Measurements from ENCODE around the gene KLRC1. TPM values are rescaled to one million over a fixed set of nuclear protein-coding genes. Genes with fewer than 3 reads are reported as not detected.

KLRC1 gene
- total and polyA plus RNA-seq, 2 of the 13 experiments (the other 11 are each of a cell fraction or from before 2014, with no cell fraction given) = not detected

DNA sequence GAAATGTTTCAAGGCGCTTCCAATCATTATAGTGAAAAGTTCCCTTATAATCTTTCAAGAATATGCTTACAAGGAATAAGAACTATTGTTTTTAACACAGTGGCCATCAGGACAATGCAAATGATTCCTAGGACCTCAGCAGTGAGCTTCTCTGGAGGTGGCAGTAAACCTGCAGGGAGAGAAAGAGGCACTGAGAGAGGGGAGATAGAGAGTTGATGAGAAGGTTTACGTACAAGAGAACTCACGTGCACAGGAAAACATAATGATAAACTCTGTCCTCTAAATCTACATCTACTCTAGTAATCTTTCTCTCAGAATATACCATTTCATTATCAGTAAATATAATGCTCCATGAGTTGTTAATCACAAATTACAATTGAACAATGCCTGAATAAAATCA, 44.3 kb downstream of the KLRC1 start (continued):
- TF ChIP-seq, protein P1, sequence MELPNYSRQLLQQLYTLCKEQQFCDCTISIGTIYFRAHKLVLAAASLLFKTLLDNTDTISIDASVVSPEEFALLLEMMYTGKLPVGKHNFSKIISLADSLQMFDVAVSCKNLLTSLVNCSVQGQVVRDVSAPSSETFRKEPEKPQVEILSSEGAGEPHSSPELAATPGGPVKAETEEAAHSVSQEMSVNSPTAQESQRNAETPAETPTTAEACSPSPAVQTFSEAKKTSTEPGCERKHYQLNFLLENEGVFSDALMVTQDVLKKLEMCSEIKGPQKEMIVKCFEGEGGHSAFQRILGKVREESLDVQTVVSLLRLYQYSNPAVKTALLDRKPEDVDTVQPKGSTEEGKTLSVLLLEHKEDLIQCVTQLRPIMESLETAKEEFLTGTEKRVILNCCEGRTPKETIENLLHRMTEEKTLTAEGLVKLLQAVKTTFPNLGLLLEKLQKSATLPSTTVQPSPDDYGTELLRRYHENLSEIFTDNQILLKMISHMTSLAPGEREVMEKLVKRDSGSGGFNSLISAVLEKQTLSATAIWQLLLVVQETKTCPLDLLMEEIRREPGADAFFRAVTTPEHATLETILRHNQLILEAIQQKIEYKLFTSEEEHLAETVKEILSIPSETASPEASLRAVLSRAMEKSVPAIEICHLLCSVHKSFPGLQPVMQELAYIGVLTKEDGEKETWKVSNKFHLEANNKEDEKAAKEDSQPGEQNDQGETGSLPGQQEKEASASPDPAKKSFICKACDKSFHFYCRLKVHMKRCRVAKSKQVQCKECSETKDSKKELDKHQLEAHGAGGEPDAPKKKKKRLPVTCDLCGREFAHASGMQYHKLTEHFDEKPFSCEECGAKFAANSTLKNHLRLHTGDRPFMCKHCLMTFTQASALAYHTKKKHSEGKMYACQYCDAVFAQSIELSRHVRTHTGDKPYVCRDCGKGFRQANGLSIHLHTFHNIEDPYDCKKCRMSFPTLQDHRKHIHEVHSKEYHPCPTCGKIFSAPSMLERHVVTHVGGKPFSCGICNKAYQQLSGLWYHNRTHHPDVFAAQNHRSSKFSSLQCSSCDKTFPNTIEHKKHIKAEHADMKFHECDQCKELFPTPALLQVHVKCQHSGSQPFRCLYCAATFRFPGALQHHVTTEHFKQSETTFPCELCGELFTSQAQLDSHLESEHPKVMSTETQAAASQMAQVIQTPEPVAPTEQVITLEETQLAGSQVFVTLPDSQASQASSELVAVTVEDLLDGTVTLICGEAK (IDR thresholded peaks at IDR 0.05) = no peak
- TF ChIP-seq, protein P1 (CRISPR knock-in tag; IDR thresholded peaks at IDR 0.05) = no peak

DNA sequence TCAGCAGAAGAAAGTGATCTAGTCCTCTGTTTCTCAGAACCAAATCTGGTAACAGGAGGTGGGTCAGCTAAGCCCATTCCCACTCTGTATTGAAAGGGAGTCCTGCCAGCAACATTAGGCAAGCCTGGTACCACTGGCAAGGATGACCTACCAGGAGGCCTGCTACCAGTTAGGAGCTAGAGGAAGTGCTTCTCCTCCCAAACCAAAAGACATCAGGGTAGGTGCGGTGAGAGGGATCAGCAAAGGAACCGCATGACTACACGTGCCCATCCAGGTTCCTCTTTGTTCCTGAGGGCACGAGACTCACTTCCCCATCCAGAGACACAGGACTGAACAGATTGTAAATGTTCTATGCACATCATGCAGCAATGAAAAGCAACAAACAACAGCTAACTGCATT, 46.5 kb downstream of the KLRC1 start:
- ChIA-PET POLR2A (no interaction called here), CTCF (ENCODE audit: low intra/inter-chr PET ratio, low total read pairs) (no interaction called here)
- Histone ChIP-seq H3K4me1 (ENCODE audit: insufficient read depth, low read length) (no peaks in the 10 kb centered on the region), H4K20me1 (ENCODE audit: insufficient read depth, low read length) (no peaks in the 10 kb centered on the region), H3K4me2 (ENCODE audit: low read depth, low read length) (no peak overlapping the region), H3K79me2 (ENCODE audit: insufficient read depth, low read length) (no peaks in the 10 kb centered on the region), H3K36me3 (replicated peaks in 1 of 2; ENCODE audit: control insufficient read depth in 1 of 2, insufficient read depth in 2 of 2, low read length in 2 of 2) (no peaks in the 10 kb centered on the region), H3K4me3 (replicated peaks in 1 of 3; ENCODE audit: insufficient read depth in 1 of 3, low read depth in 2 of 3, low read length in 3 of 3) (no peak overlapping the region), H3K27me3 (ENCODE audit: control insufficient read depth in 1 of 2, insufficient read depth in 2 of 2, low read length in 2 of 2) (no peaks in the 10 kb centered on the region), H3K27ac (ENCODE audit: extremely low read length, insufficient read depth, low read length) (no peak overlapping the region), H3K9ac (ENCODE audit: insufficient read depth, low read depth, low read length) (no peak overlapping the region), H2AFZ (ENCODE audit: low read length) (no peak overlapping the region), H3K9me3 (ENCODE audit: low read length) (no peaks in the 10 kb centered on the region)
- in situ Hi-C loops (cut with HindIII; ENCODE audit: extremely low pct_ligation_motif_present, low pct_unique_long_range_greater_than_20kb) (no loop called here), intact Hi-C loops (cut with micrococcal nuclease; ENCODE audit: unreplicated experiment) (no loop called here)
- FAIRE-seq (no peak), ATAC-seq (no peak), DNase-seq (ENCODE audit: low spot score) (no peak)
- WGBS (ENCODE audit: low lambda C conversion rate) = 0% methylated on average over 4 of the region's 4 CpGs
- BruUV-seq (replicated peaks) = no TSS peak
- TF ChIP-seq, protein P2, sequence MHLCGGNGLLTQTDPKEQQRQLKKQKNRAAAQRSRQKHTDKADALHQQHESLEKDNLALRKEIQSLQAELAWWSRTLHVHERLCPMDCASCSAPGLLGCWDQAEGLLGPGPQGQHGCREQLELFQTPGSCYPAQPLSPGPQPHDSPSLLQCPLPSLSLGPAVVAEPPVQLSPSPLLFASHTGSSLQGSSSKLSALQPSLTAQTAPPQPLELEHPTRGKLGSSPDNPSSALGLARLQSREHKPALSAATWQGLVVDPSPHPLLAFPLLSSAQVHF (CRISPR knock-in tag; IDR thresholded peaks at IDR 0.05) = no peak
- TF ChIP-seq CHCHD3 (CRISPR knock-in tag; IDR thresholded peaks at IDR 0.05) (no peak), ZNF598 (CRISPR knock-in tag; IDR thresholded peaks at IDR 0.05; ENCODE audit: borderline replicate concordance) (no peak), SMARCC2 (IDR thresholded peaks at IDR 0.05) (no peak), FOXC1 (CRISPR knock-in tag; IDR thresholded peaks at IDR 0.05; ENCODE audit: borderline replicate concordance) (no peak), ZBTB7B (CRISPR knock-in tag; IDR thresholded peaks at IDR 0.05) (no peak), PHF5A (CRISPR knock-in tag; IDR thresholded peaks at IDR 0.05; ENCODE audit: low read depth, unreplicated experiment) (no peak), ZNF883 (CRISPR knock-in tag; IDR thresholded peaks at IDR 0.05; ENCODE audit: not compliant biosample characterization) (no peak)
- TF ChIP-seq, protein P3, sequence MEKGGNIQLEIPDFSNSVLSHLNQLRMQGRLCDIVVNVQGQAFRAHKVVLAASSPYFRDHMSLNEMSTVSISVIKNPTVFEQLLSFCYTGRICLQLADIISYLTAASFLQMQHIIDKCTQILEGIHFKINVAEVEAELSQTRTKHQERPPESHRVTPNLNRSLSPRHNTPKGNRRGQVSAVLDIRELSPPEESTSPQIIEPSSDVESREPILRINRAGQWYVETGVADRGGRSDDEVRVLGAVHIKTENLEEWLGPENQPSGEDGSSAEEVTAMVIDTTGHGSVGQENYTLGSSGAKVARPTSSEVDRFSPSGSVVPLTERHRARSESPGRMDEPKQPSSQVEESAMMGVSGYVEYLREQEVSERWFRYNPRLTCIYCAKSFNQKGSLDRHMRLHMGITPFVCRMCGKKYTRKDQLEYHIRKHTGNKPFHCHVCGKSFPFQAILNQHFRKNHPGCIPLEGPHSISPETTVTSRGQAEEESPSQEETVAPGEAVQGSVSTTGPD (CRISPR knock-in tag; IDR thresholded peaks at IDR 0.05) = no peak
